ENCODE measurements around the gene TRIM33. TPM values are rescaled to one million over a fixed set of nuclear protein-coding genes. Genes with fewer than 3 reads are reported as not detected.
A peak's percentile ranks its signal among the peaks of the same experiment; 100 is the strongest.

Gene TRIM33
- total RNA-seq, 1 donor from 2014 or later = 36.4 TPM

DNA sequence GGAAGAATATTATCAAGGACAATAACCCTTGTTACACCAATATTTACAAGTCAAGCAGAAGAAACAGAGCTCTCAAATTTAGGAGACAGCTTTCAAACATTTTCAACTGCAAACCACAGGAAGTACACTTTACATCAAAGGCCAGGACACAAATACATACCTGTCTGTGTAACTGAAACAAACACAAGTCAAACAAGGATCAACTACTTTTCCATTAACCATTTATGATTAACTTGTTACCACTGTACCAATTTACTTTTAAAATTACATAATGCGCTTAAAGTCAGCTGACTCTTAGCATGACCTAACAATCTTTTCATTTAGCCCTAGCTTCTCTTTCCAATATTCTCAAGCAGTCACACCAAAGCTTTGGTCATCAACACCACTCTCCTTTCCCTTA is 43.5 kb downstream of the TRIM33 start:
- no peak overlapping the region for H3K27ac ChIP-seq
- no peak for DNase-seq
- intact Hi-C loops (cut with DNase I) = no loop called here
- H3K4me1 ChIP-seq = peaks cover 29% of the 10 kb centered on the region
- H3K36me3 ChIP-seq = no peaks in the 10 kb centered on the region
- no peak overlapping the region for H3K4me3 ChIP-seq
- no peaks in the 10 kb centered on the region for H3K27me3 ChIP-seq (ENCODE audit: low read depth)
- TF ChIP-seq, protein P1, sequence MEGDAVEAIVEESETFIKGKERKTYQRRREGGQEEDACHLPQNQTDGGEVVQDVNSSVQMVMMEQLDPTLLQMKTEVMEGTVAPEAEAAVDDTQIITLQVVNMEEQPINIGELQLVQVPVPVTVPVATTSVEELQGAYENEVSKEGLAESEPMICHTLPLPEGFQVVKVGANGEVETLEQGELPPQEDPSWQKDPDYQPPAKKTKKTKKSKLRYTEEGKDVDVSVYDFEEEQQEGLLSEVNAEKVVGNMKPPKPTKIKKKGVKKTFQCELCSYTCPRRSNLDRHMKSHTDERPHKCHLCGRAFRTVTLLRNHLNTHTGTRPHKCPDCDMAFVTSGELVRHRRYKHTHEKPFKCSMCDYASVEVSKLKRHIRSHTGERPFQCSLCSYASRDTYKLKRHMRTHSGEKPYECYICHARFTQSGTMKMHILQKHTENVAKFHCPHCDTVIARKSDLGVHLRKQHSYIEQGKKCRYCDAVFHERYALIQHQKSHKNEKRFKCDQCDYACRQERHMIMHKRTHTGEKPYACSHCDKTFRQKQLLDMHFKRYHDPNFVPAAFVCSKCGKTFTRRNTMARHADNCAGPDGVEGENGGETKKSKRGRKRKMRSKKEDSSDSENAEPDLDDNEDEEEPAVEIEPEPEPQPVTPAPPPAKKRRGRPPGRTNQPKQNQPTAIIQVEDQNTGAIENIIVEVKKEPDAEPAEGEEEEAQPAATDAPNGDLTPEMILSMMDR (IDR thresholded peaks at IDR 0.05) = no peak
- ATAC-seq = no peak
- H3K9me3 ChIP-seq = no peaks in the 10 kb centered on the region

DNA sequence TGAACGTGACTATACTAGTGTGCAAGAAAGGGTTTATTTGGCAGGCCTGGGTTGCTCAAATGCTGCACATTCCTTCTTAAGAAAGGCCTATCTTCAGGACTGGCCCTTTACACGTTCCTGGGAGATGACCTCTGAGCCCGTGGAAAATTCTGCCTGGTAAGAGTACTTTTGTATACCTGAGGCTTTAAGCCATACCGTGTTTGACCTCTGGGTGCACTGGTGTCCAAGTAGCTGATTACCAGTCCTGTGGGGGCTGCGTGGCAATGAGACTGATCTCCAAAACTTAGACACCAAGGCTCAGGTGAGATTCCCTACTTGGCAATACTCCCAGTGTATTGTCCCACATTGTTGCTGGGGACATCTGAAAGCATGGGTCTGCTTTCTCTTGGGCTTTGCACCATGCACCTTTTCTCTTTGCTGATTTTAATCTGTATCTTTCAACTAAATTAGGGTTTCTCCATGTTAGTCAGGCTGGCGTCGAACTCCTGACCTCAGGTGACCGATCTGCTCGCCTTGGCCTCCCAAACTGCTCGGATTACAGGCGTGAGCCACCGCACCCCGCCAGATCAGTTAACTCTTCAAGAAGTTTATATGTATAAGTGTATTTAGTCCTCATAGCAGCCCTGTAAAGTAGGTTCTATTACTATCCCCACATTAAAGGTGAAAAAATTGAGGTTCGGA is 44.5 kb downstream of the TRIM33 start:
- H3K9me3 ChIP-seq = no peaks in the 10 kb centered on the region
- TF ChIP-seq, protein P1 (IDR thresholded peaks at IDR 0.05) = no peak
- no peak for DNase-seq
- ATAC-seq = peak; percentile 15 to 57
- no peaks in the 10 kb centered on the region for H3K27me3 ChIP-seq (ENCODE audit: low read depth)
- H3K36me3 ChIP-seq = no peaks in the 10 kb centered on the region
- no peak overlapping the region for H3K27ac ChIP-seq
- peaks cover 29% of the 10 kb centered on the region for H3K4me1 ChIP-seq
- no peak overlapping the region for H3K4me3 ChIP-seq
- intact Hi-C loops (cut with DNase I) = no loop called here

DNA sequence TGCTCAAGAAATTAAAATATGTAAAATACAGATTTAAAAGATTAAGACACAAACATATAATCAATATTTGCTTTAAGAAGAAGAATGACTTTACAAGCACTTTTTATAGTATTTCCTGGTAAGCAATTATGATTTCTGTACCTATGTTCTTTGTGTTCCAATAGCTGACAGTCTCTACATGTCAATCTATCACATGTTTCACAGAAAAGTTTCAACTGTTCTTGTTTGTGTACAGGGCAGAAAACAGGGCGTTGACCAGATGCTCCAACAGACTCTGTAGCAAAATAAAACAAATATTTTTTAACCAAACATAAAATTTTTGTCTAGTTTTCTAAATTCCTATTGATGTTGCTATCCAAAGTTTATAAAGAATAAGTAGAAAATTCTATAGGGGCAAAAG is 48.0 kb downstream of the TRIM33 start:
- Histone ChIP-seq H3K9me3 (no peaks in the 10 kb centered on the region), H3K4me1 (peaks cover 31% of the 10 kb centered on the region), H3K27me3 (ENCODE audit: low read depth) (no peaks in the 10 kb centered on the region), H3K27ac (no peak overlapping the region), H3K36me3 (peaks cover 9% of the 10 kb centered on the region), H3K4me3 (no peak overlapping the region)
- DNase-seq (no peak), ATAC-seq (no peak)
- TF ChIP-seq, protein P1 (IDR thresholded peaks at IDR 0.05) = no peak
- intact Hi-C loops (cut with DNase I) = no loop called here

DNA sequence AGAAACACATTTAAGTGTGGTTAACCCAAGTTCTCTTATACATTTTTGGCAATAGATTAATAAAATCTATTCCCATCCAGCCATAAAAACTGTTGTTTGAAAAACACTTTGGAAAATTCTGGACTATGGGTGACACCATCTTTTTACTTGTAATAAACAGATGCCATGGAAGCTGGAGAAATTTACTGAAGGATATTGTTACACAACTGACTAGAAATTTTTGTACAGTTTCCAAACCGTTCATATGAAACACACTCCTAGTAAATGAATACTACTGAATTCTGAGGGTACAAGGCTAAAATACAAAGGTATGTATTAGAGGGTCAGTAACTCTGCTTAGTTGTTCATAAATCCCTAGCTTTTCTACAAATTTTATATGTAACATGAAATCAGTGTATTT is 48.7 kb downstream of the TRIM33 start:
- H3K27ac ChIP-seq = no peak overlapping the region
- H3K4me1 ChIP-seq = peaks cover 26% of the 10 kb centered on the region
- peaks cover 9% of the 10 kb centered on the region for H3K36me3 ChIP-seq
- DNase-seq (no peak), ATAC-seq (no peak)
- TF ChIP-seq, protein P1 (IDR thresholded peaks at IDR 0.05) = no peak
- intact Hi-C loops (cut with DNase I) = no loop called here
- H3K27me3 ChIP-seq (ENCODE audit: low read depth) = no peaks in the 10 kb centered on the region
- H3K9me3 ChIP-seq = no peaks in the 10 kb centered on the region
- no peak overlapping the region for H3K4me3 ChIP-seq

DNA sequence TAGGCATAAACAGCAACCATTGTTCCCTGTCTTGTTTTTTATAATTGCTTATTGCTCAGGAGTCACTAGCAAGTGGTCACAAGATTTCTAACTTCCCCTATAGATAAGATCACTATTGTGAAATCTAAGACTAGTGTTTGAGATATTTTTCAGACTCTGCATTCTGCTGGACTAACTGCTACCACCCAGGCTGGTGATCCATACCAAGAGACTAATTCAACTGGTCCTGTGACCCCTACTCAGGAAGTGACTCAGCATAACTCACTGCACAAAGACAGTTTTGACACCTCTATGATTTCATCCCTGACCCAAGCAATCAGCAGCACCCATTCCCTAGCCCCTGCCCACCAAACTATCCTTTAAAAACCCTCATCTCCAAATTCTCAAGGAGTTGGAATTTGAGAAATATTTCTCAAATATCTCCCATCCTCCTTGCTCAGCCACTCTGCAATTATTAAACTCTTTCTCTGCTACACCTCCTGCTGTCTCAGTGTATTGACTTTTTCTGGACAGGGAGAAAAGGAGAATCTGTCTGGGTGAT is 52.7 kb downstream of the TRIM33 start:
- peak; percentile 39 to 59 for ATAC-seq
- no peak for DNase-seq
- H3K27ac ChIP-seq = no peak overlapping the region
- no peak overlapping the region for H3K4me3 ChIP-seq
- TF ChIP-seq, protein P1 (IDR thresholded peaks at IDR 0.05) = no peak
- peaks cover 12% of the 10 kb centered on the region for H3K4me1 ChIP-seq
- no peaks in the 10 kb centered on the region for H3K27me3 ChIP-seq (ENCODE audit: low read depth)
- H3K9me3 ChIP-seq = no peaks in the 10 kb centered on the region
- H3K36me3 ChIP-seq = peaks cover 19% of the 10 kb centered on the region
- intact Hi-C loops (cut with DNase I) = no loop called here

Data from lower lobe of right lung (tissue), 2 donors.